Adrenal gland (tissue), 5 donors: Measurements from ENCODE around the gene UTF1.

Experiments used
- POLR2A ChIP-seq, 2 donors: fragments of 450-650 bp; IDR thresholded peaks; one replicate each; pipeline ENCODE4 v1.6.1; 2017; ENCODE audit warnings: antibody characterized with exemption in 2 of 2, mild to moderate bottlenecking in 2 of 2, moderate library complexity in 1 of 2
- TF ChIP-seq, protein P1 (sequence below), 6 experiments: fragments of 450-650 bp in 4 of 6; fragments of 200-600 bp in 2 of 6; sonication (generic) in 1 of 6; IDR thresholded peaks; 1 replicate in 5 of 6; 2 replicates in 1 of 6; pipeline versions ENCODE4 v1.5.1 to v1.8.0; 2016 to 2021; ENCODE audit warnings: antibody characterized with exemption in 6 of 6, mild to moderate bottlenecking in 2 of 6, moderate library complexity in 1 of 6
- donor health status: DM: no; HTN: no; CAD: no.

DNA sequence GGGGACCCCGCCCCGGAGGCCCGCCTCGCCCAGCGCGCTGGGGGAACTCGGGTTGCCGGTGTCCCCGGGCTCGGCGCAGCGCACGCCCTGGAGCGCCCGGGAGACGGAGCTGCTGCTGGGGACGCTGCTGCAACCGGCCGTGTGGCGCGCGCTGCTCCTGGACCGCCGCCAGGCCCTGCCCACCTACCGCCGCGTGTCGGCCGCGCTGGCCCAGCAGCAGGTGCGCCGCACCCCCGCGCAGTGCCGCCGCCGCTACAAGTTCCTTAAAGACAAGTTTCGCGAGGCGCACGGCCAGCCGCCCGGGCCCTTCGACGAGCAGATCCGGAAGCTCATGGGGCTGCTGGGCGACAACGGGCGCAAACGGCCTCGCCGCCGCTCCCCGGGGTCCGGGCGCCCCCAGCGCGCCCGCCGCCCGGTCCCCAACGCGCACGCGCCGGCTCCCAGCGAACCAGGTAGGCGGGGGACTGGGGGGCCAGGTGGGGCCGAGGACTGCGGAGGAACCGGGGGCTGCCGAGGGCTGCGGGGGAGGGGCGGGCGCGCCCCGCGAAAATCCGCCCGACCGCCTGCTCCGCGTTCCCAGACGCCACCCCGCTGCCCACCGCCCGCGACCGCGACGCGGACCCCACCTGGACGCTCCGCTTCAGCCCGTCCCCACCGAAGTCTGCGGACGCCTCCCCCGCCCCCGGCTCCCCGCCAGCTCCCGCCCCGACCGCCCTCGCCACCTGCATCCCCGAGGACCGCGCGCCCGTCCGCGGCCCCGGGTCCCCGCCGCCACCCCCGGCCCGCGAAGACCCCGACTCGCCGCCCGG lies 574 bp downstream of the UTF1 start:
- TF ChIP-seq, protein P1, sequence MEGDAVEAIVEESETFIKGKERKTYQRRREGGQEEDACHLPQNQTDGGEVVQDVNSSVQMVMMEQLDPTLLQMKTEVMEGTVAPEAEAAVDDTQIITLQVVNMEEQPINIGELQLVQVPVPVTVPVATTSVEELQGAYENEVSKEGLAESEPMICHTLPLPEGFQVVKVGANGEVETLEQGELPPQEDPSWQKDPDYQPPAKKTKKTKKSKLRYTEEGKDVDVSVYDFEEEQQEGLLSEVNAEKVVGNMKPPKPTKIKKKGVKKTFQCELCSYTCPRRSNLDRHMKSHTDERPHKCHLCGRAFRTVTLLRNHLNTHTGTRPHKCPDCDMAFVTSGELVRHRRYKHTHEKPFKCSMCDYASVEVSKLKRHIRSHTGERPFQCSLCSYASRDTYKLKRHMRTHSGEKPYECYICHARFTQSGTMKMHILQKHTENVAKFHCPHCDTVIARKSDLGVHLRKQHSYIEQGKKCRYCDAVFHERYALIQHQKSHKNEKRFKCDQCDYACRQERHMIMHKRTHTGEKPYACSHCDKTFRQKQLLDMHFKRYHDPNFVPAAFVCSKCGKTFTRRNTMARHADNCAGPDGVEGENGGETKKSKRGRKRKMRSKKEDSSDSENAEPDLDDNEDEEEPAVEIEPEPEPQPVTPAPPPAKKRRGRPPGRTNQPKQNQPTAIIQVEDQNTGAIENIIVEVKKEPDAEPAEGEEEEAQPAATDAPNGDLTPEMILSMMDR (IDR thresholded peaks at IDR 0.05): no peak
- no peak for TF ChIP-seq POLR2A (IDR thresholded peaks at IDR 0.05)
